ENCODE measurements around the gene PFDN2. TPM values are rescaled to one million over a fixed set of nuclear protein-coding genes. Genes with fewer than 3 reads are reported as not detected.
A peak's percentile ranks its signal among the peaks of the same experiment; 100 is the strongest.

The PFDN2 gene
- total and polyA plus RNA-seq, 2 of the 8 experiments (the other 6 are each of a cell fraction or from before 2014, with no cell fraction given) = 66.2 to 71.2 TPM

GRCh38 chr1:161132410-161133219 lies 14.8 kb upstream of the PFDN2 start, which contains the start of gene DEDD:
TSS of gene DEDD (minus strand) at chr1:161132667. CDS start at chr1:161124462, 8,205 bp downstream.
- H4K91ac ChIP-seq (replicated peaks; ENCODE audit: insufficient read length, low read length) = peak within 1 kb of the TSS; percentile 61
- no peak within 1 kb of the TSS for H2BK20ac ChIP-seq (ENCODE audit: low read length)
- H3K14ac ChIP-seq (ENCODE audit: insufficient read length) = peak within 1 kb of the TSS; percentile 23
- H3K4ac ChIP-seq (replicated peaks; ENCODE audit: insufficient read length, low read depth, low read length) = peak within 1 kb of the TSS; percentile 58
- FAIRE-seq (no peak), DNase-seq (ENCODE audit: low read depth in 1 of 2, low spot score in 2 of 2) (peak; percentile 90 to 96)
- CTCF ChIA-PET (ENCODE audit: partially characterized antibody) = interaction anchor here (1.3 to 2.7 kb wide), 4 partner anchors 22 to 34 kb away, joined by 3 to 10 read pairs (median 6); partner anchors contain the start of genes PPOX and UFC1
- H4K8ac ChIP-seq (ENCODE audit: extremely low read depth, insufficient read depth, low read length) = peak within 1 kb of the TSS; percentile 95
- H2AFZ ChIP-seq (ENCODE audit: low read length) = peak within 1 kb of the TSS; percentile 51; the same call in 1 of the 2 replicates
- H4K20me1 ChIP-seq (replicated peaks in 1 of 2; ENCODE audit: control insufficient read depth in 1 of 2, insufficient read depth in 2 of 2, low read length in 2 of 2) = peaks cover 2 to 4% of the 10 kb centered on the region in 2 experiments
- no peaks in the 10 kb centered on the region; a peak in 1 of 7 replicates for H3K4me1 ChIP-seq (replicated peaks in 1 of 4; ENCODE audit: control insufficient read depth in 3 of 4, insufficient read depth in 4 of 4, low read length in 3 of 4)
- H3K79me1 ChIP-seq (ENCODE audit: low read depth, low read length) = peaks cover 9% of the 10 kb centered on the region
- peaks cover 0 to 49% of the 10 kb centered on the region in 2 experiments; a peak in 3 of 4 replicates for H3K79me2 ChIP-seq (ENCODE audit: control insufficient read depth in 1 of 2, insufficient read depth in 2 of 2, low read length in 2 of 2)
- peak within 1 kb of the TSS; percentile 71 to 97 (median 84) for H3K4me3 ChIP-seq (ENCODE audit: extremely low read depth in 1 of 4, insufficient read depth in 2 of 4, low read depth in 3 of 4, low read length in 4 of 4)
- H3K4me2 ChIP-seq (ENCODE audit: insufficient read depth in 1 of 2, low read depth in 2 of 2, low read length in 2 of 2) = peak within 1 kb of the TSS; percentile 78
- 2% methylated on average over 49 of the region's 68 CpGs; no CpG with 5 or more reads in 1 of the 2 experiments for WGBS, 2 experiments (ENCODE audit: extremely low coverage in 1 of 2, insufficient coverage in 1 of 2, insufficient read length in 1 of 2, insufficient replicate concordance in 2 of 2, low coverage in 1 of 2, low lambda C conversion rate in 2 of 2, missing lambda C conversion rate in 1 of 2)
- peak within 1 kb of the TSS; percentile 55 for H3K18ac ChIP-seq (ENCODE audit: extremely low read depth, low read length)
- H2BK15ac ChIP-seq (ENCODE audit: low read length) = 0 out of 2 replicates have a peak within 1 kb of the TSS, but pooled peaks have one; percentile 81
- peaks cover 0 to 20% (median 5%) of the 10 kb centered on the region in 4 experiments; a peak in 4 of 8 replicates for H3K36me3 ChIP-seq (ENCODE audit: control insufficient read depth in 2 of 4, insufficient read depth in 4 of 4, low read length in 3 of 4)
- no peaks in the 10 kb centered on the region for H3K27me3 ChIP-seq (replicated peaks in 1 of 4; ENCODE audit: control insufficient read depth in 3 of 4, extremely low read depth in 1 of 4, insufficient read depth in 3 of 4, low read length in 3 of 4)
- H2BK12ac ChIP-seq (ENCODE audit: low read depth, low read length) = peak within 1 kb of the TSS; percentile 91; the same call in 1 of the 2 replicates
- H3K23me2 ChIP-seq (ENCODE audit: low read depth, low read length) = peaks cover 9% of the 10 kb centered on the region
- no peak within 1 kb of the TSS for H2AK5ac ChIP-seq (ENCODE audit: low read depth, low read length)
- no peaks in the 10 kb centered on the region for H3K9me3 ChIP-seq (ENCODE audit: insufficient read depth in 2 of 2, low read depth in 1 of 2, low read length in 1 of 2)
- POLR2A ChIA-PET (ENCODE audit: partially characterized antibody) = interaction anchor here (0.6 to 9.6 kb wide), 25 partner anchors 9 to 221 kb away, joined by 3 to 130 read pairs (median 5); partner anchors contain the start of genes ADAMTS4, B4GALT3, F11R and KLHDC9
- peak within 1 kb of the TSS; percentile 88 for H2BK5ac ChIP-seq (ENCODE audit: low read depth, low read length)
- peak within 1 kb of the TSS; percentile 79 for H4K5ac ChIP-seq (ENCODE audit: insufficient read length, low read depth, low read length)
- peak within 1 kb of the TSS; percentile 95 for H3K27ac ChIP-seq (ENCODE audit: low read depth, low read length)
- peak within 1 kb of the TSS; percentile 43 for H3K56ac ChIP-seq (replicated peaks; ENCODE audit: insufficient read length, low read depth, low read length)
- H2BK120ac ChIP-seq (replicated peaks; ENCODE audit: low read depth, low read length) = no peak within 1 kb of the TSS
- H3K9ac ChIP-seq (replicated peaks in 1 of 4; ENCODE audit: extremely low read depth in 1 of 4, low read depth in 3 of 4, low read length in 3 of 4) = peak within 1 kb of the TSS; percentile 75 to 95 (median 84)
- no peak within 1 kb of the TSS for H3K23ac ChIP-seq (ENCODE audit: insufficient read length)
- TF ChIP-seq SIN3A (conservative IDR thresholded peaks at IDR 0.05 in 1 of 2, IDR thresholded peaks at IDR 0.05 in 1 of 2; ENCODE audit: low read depth in 1 of 2, low read length in 2 of 2) = peak; percentile 74 to 91; a peak in 3 of 4 replicates
- no peak for TF ChIP-seq GTF2F1 (IDR thresholded peaks at IDR 0.05; ENCODE audit: borderline replicate concordance, low read depth, low read length)
- peak; percentile 62 for TF ChIP-seq SIX5 (IDR thresholded peaks at IDR 0.05; ENCODE audit: low read depth, low read length)
- TF ChIP-seq CHD2 (IDR thresholded peaks at IDR 0.05; ENCODE audit: low read length) = peak; percentile 48; the same call in 1 of the 2 replicates
- TF ChIP-seq USF2 (IDR thresholded peaks at IDR 0.05; ENCODE audit: low read length) = no peak
- TF ChIP-seq TAF7 (optimal IDR thresholded peaks at IDR 0.05; ENCODE audit: borderline replicate concordance, low read depth, low read length) = peak; percentile 86
- peak; percentile 24 for TF ChIP-seq POLR2AphosphoS5 (IDR thresholded peaks at IDR 0.05; ENCODE audit: low read depth, low read length)
- no peak for TF ChIP-seq RFX5 (IDR thresholded peaks at IDR 0.05; ENCODE audit: borderline replicate concordance, low read depth, low read length)
- no peak for TF ChIP-seq GABPA (IDR thresholded peaks at IDR 0.05; ENCODE audit: borderline replicate concordance, insufficient read depth, low read length)

Measured in H1 (cell line).